Superior temporal gyrus (tissue), 1 donor: Measurements from ENCODE around the gene GNRH2.
"Not testable (repeated sequence)": the region's sequence is repeated elsewhere in the genome, so short reads cannot be mapped to it uniquely, and the experiment has no call there.

Experiments used
- DNase-seq: peaks from one replicate; pipeline ENCODE4 v3.0.0-alpha.2; 2016; ENCODE audit errors: extremely low spot score

The GNRH2 gene

GRCh38 chr20:3073251-3073643 lies 29.8 kb downstream of the GNRH2 start:
- not testable (repeated sequence) for DNase-seq

DNA sequence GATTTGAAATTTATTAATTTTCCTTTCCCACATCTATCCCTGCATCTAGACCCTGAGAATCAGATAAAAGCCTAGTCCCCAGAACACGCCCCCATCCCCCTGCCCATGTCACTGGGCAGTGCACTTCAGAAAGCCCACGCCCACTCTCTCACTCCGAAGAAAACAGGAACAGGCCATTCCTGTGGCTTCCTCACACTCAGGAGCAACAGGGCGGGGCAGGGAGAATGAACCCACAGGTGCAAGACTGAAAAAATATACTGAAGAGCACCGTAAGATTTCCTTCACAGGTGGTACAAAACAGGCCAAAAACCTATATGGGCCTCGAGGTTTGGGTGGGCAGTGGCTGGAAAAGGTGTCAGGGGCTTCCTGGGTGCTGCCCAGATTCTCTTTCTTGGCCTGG lies 31.4 kb downstream of the GNRH2 start:
- no peak for DNase-seq

DNA sequence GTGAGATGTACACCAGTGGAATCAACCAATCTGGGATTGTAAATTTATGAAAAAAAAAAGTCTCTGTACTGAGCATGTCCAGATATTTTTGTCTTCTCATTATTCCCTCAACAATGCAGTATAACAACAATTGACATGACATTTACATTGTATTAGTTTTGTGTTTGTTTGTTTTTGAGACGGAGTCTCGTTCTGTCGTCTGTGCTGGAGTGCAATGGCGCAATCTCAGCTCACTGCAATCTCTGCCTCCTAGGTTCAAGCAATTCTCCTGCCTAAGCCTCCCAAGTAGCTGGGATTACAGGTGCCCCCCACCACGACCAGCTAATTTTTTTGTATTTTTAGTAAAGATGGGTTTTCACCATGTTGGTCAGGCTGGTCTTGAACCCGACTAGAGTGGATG lies 31.9 kb downstream of the GNRH2 start:
- not testable (repeated sequence) for DNase-seq

GRCh38 chr20:3077618-3078134 lies 34.3 kb downstream of the GNRH2 start:
- no peak for DNase-seq

DNA sequence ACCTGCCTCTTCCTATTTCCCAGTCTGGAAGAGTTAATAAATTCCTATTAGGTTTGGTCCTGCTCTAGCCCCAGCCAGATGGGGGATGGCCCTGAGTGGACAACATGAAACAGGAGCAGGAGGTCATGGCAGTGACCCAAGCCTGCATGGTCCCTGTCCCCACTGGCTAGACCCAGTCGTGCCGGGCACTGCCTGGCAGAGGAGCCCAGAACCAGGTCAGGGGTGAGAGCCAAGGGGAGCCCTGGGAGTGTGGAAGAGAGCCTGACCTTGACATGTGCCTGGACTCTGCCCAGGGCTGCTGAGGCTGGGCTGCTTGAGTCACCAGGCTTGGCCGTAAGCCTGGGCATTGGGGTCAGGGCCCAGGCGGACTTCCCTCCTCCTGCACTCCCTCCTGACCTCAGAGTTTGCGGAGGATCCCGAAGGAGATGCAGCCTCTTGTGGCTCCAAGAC lies 37.5 kb downstream of the GNRH2 start:
- no peak for DNase-seq

DNA sequence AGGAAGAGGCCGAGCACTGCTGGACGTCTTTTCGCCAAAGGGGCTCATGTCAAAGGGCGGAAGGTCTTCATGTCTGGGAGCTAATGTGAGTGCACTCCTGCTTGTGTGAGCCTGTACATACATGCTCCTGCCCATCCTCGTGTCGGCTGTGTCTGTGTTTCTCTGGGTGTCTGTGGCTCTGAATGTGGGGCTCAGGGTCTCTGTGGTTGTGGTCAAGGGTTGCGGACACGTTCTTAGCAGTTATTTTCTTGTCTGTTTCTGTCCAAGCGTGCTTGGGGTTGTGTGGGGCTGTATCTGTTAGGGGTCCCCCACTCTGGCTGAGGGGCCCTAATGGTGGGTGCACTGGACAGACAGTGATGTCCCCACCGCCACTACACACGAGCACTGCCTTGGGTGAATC lies 38.2 kb downstream of the GNRH2 start:
- DNase-seq, result no peak

- no peak for DNase-seq
These were observed 39.0 kb downstream of the GNRH2 start for GRCh38 chr20:3082306-3082951.

GRCh38 chr20:3082955-3083952 lies 39.8 kb downstream of the GNRH2 start:
- DNase-seq, result no peak

GRCh38 chr20:3084283-3084985 lies 41.0 kb downstream of the GNRH2 start, which contains the start of gene AVP:
Gene AVP, minus strand, starts transcription at chr20:3084724. Its CDS starts 50 bp downstream, at chr20:3084674.
- DNase-seq, result no peak

GRCh38 chr20:3084986-3085360 lies 41.6 kb downstream of the GNRH2 start:
- no peak for DNase-seq

GRCh38 chr20:3085571-3086072 lies 42.2 kb downstream of the GNRH2 start:
- DNase-seq, result no peak

GRCh38 chr20:3088031-3088430 lies 44.6 kb downstream of the GNRH2 start:
- no peak for DNase-seq

- no peak for DNase-seq
These were observed 47.1 kb downstream of the GNRH2 start for GRCh38 chr20:3090565-3090964.

- no peak for DNase-seq
These were observed 49.4 kb downstream of the GNRH2 start for GRCh38 chr20:3092611-3093379.

DNA sequence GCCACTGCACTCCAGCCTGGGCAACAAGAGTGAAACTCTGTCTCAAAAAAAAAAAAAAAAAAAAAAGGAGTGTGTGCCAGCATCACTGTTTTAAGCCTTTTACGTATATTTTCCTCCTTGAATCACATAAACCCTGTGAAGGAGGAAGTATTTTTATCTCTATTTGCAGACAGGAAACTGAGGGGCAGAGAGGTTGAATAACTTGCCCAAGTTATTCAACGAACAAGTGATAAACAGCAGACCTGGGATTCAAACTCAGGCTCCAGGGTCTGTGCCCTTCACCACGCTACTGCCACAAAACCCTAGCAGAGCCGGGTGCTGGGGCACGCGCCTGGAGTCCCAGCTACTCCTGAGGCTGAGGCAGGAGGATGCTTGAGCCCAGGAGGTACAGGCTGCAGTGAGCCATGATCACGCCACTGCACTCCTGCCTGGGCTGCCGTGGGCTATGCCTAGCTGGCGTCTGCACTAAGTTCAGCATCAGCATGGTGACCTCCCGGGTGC lies 50.5 kb downstream of the GNRH2 start:
- no peak for DNase-seq

DNA sequence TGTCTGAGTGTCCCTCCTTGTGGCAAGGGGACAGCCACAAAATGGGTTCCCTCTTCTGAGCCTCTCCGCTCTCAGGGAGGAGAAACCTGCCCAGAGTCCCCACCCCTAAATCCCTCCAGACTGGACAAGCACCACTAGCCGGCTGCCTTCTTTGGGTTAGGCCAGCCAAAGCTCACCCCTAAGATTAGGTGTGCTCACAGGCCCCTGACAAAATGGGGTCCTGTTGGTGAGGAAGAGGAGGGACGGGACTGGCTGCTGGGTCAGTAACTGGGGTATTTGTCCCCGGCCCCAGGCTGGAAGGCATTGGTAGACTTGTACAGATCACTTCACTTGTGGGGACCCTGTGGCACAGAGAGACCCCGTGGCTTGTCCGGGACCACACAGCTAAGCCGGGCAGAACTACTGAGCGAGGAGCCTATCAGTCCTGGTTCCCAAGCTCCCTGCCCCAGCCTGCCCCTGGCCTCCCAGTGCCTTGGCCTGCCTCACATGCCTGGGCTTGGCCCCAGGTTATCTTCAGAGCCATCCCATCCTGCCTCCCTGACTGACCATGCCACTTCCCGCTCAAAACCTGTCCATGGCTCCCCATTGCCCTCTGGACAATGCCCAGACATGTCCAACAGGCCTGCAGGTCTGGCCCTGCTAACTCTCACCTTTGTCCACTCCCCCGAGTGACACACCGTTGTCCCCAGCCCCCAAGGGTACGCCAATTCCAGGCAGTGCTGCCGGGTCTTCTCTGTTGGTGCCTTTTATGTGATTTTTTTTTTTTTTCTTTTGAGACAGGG lies 51.6 kb downstream of the GNRH2 start:
- no peak for DNase-seq
